ENCODE results near the gene SLC5A1.

The SLC5A1 gene

GRCh38 chr22:32052244-32052643, 9.2 kb downstream of the SLC5A1 start:
- ATAC-seq: no peak

GRCh38 chr22:32052936-32053791, 10.1 kb downstream of the SLC5A1 start:
- no peak for ATAC-seq

- ATAC-seq: no peak
Observed at GRCh38 chr22:32055069-32055468, 12.0 kb downstream of the SLC5A1 start.

- no peak for ATAC-seq
Observed at GRCh38 chr22:32058656-32059260, 15.7 kb downstream of the SLC5A1 start.

- ATAC-seq: no peak
Observed at GRCh38 chr22:32059426-32059825, 16.4 kb downstream of the SLC5A1 start.

- ATAC-seq: no peak
Observed at GRCh38 chr22:32063701-32064100, 20.6 kb downstream of the SLC5A1 start.

GRCh38 chr22:32066820-32067219, 23.8 kb downstream of the SLC5A1 start:
- no peak for ATAC-seq

- ATAC-seq: no peak
Observed at GRCh38 chr22:32067613-32068012, 24.6 kb downstream of the SLC5A1 start.

GRCh38 chr22:32069579-32070372, 26.7 kb downstream of the SLC5A1 start:
- ATAC-seq: no peak

- no peak for ATAC-seq
Observed at GRCh38 chr22:32073262-32073661, 30.2 kb downstream of the SLC5A1 start.

GRCh38 chr22:32073823-32074380, 30.8 kb downstream of the SLC5A1 start:
- ATAC-seq: no peak

- ATAC-seq: no peak
Observed at GRCh38 chr22:32075997-32076760, 33.1 kb downstream of the SLC5A1 start.

GRCh38 chr22:32076761-32077084, 33.7 kb downstream of the SLC5A1 start:
- no peak for ATAC-seq

GRCh38 chr22:32077151-32077550, 34.1 kb downstream of the SLC5A1 start:
- no peak for ATAC-seq

- ATAC-seq: no peak
Observed at GRCh38 chr22:32079130-32080089, 36.3 kb downstream of the SLC5A1 start.

GRCh38 chr22:32080904-32081303, 37.8 kb downstream of the SLC5A1 start:
- no peak for ATAC-seq

- ATAC-seq: no peak
Observed at GRCh38 chr22:32082331-32082730, 39.3 kb downstream of the SLC5A1 start.

GRCh38 chr22:32083000-32083399, 39.9 kb downstream of the SLC5A1 start:
- no peak for ATAC-seq

- no peak for ATAC-seq
Observed at GRCh38 chr22:32083814-32084213, 40.8 kb downstream of the SLC5A1 start.

- ATAC-seq: no peak
Observed at GRCh38 chr22:32088084-32088483, 45.0 kb downstream of the SLC5A1 start.

GRCh38 chr22:32097018-32097417, 54.0 kb downstream of the SLC5A1 start:
- ATAC-seq: no peak

All from activated CD4-positive, CD25-positive, alpha-beta regulatory T cell treated with anti-CD3 and anti-CD28 coated beads, Interleukin-2, amount 50 U/mL, for 24 hours (primary cell).